Measurements from ENCODE around the gene ASB18. TPM values are rescaled to one million over a fixed set of nuclear protein-coding genes. Genes with fewer than 3 reads are reported as not detected.
A peak's percentile ranks its signal among the peaks of the same experiment; 100 is the strongest.

ASB18 gene
- total RNA-seq, 1 donor from 2014 or later, result not detected

DNA sequence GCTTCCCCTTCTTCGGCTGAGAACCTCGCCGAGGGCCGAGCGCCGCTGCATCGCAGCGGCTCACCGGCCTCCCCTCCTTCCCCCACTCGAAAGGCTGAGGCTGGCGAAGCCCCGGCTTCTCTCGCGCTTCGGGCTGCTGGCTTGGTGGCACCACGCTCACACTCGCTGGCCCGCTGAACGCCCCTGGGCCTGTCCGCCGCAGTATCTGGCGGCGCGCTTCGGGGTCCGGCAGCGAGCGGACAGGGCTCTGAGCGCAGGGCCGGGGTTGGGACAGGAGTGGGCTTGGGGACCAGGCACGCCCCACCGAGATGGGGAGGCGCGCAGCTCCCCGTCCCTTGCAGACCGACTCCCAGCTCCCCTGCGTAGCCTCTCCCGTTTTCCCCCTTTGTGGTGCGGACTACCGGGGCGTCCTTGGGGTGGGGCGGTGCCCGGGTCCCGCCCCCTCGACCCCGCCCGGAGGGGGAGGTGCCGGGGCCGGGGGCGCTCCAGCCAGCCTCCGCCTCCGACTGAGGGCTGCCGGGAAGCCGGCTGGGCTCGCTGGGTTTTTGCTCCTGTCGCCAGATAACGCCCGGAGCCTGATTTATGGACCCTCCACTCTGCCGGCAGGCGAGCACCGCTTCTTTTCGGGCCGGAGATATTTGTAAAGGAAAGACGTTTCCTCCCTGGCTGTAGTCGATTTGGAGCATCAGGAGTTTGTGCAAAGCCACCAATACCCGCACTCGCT lies 99.8 kb downstream of the ASB18 start:
- DNase-seq (ENCODE audit: low spot score), result peak; percentile 53

DNA sequence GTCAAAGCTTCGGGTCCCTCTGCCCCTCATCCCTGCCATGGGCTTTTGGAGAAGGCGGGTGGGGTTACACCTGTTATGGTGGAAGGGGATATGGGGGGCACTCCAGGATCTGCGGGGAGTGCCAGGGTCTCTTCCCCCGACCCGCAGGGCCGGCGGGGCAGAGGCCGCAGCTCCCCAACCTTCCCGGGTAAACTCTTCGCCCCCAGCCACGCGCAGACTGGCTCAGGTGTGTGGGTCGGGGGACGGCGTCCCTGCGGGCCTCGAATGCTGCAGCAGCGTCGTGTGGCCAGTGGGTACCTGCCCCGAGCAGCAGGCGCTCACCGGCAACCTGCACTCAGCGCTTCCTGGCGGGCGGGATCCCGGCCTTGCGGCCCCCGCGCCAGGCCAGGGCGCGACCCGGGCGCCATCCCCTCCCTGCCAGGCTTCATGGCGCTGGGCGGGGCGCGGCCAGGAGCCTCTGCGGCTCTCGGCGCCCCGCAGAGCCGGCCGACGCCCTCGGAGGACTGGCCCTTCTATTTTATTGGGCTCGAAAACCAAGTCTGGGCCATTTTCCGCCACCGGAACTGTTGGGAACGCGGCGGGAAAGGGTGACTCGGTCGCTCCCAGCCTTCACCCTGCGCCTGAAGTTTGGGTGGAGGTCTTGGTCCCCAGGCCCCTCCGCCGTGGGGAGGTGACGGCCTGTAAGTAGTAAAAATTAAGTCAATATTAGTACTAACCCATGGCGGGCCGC lies 100.6 kb downstream of the ASB18 start:
- DNase-seq (ENCODE audit: low spot score), result peak; percentile 81

DNA sequence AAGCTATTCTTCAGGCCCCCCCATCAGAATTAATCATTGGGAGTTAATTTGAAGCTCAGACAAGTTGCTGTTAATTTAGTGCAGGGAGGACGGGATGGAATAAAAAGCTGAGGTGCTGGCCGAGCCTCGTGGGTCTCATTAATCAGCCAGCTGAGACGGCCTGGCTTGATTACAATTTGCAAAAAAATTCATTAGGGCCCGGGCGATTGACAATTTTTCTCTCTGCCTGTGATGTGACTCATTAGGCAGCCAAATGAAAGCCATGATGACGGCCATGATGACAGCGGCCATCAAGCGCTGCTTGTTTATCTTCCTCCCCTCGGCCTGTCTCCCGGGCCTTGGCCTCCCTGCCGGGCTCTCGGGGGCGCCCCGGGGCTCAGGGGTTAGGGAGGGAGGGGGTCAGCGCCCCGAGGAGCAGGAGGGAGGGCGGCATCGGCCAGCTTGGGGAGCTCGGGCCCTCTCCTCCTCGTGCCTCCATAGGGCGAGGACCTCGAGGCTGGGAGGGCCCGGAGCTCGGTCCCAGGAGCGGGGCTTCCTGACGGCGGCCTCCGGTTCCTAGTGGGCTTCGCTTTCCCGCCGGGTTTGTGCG lies 101.2 kb downstream of the ASB18 start:
- no peak for DNase-seq (ENCODE audit: low spot score)

DNA sequence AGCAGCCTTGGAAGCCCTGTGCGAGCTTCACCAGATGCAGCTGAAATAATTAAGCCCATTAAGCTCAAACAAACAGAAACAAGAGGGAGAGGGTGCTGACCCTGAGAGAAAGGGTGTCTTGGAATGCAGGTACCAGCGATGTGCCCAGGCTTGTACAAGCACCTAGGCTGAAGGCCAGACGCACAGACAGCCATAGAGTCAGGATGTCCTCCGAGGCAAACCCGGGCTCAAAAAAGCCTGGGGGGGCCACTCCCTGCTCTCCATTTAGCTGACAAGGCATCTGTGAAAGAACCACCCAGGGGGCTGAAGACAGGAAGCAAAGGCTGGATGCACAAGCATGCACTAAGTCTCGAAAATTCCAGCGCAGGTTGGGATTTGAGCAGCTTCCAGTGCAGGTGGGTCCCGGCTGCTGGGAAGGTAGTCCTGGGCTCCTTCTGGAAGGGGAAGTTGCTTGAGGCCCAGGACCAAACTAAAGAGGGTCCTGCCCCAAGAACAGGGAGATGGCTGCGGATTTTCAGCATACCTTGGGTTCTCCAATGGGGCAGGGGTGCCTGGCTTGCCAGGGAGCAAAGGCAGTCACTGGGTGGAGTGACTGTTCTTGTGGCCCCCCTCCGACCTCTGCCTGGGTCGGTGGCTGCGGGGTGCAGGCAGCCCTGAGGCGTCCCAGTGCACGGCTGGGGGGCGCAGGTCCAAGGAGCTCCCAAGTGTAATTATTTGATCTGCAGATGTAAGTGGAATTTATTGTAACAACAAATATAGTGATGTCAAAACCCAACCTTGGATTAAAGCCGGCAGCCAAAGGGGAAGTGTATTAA lies 102.0 kb downstream of the ASB18 start:
- DNase-seq (ENCODE audit: low spot score), result peak; percentile 75

DNA sequence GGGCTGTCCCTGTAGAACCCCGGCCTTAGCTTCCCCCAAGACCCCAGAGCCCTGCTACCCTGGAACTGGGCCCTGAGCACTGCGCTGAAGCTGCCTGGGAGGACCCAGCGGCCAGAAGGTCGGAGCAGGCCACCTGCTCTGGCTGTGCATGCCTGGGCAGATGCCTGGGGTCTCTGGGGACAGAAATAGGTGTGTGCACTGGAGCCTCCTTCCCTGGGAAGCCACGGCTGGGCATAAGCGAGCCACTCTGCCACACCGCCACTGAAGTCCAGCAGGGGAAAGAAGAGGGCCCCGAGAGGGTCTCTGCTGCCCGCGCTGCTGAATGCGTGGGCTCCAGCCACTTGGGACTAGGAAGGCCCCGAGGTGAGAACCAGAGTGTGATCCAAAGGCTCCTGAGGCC lies 102.7 kb downstream of the ASB18 start:
- DNase-seq (ENCODE audit: low spot score), result no peak

DNA sequence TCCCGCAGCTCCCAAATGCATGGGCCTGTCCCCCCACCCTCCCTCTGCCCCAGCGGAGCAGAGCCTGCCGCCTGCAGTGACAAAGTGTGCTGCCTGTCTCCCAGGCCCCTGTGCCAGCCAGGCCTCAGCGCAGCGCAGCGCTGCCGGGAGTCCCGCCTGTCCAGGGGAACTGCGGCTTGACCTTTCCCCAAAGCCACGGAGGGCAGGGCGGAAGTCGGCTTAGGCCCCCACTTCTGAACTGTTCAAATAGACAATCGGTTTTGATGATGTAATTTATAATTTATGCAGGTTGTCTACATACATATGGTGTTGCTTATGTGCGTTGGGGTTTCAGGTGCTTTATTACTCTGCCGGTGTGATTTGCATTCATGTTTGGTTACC lies 103.1 kb downstream of the ASB18 start:
- DNase-seq (ENCODE audit: low spot score), result peak; percentile 76

DNA sequence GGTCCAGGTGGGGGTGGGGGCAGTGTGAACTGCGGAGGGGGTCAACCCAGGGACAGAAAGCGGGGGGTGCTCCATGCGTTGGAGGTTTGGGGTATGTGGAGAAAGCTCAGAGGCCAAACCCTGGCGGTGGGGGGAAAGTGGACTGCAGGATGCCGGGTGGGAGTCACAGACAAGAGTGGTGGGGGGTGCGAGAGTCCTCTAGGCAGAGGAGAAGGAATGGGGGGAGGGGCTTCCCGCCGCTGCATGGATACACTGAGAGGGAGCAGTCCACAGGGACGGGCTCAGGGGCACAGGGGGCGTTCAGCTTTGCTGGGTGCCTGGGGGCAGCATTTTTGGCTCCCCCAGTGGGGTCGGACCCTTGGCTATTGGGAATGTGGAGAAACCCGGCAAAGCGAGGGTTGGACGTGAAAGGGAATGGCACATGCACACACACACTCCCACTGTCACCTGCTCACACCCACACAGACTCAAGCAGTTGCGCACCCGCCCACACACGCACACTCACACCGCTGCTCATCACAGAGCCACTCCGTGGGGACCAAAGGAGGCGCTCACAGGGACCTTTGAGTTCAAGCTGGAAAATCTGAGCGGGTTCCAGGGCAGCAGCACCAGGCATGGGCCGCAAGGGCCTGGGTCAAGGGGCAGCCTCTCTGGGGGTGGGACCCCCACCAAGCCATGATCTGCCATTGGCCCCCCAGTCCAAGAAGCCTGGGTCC lies 103.7 kb downstream of the ASB18 start:
- peak; percentile 80 for DNase-seq (ENCODE audit: low spot score)

DNA sequence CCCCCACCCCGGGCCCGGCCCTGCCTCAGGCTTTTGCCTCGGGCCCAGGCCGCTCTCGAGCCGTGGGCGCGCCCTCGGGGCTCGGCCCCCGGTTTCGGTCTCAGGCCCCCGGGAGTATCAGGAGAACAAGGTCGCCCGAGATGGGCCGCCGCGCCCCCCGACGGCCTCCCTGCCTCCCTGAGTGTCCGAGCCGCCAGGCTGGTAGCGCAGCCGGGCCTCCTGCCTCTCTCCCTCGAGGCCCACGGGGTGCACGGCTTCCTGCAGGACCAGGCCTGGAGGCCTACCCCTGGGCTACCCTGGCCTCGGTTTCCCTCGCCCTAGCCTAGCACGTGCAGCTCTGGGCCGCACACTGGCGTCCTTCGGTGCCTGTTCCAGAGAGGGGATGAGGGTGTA lies 104.4 kb downstream of the ASB18 start:
- DNase-seq (ENCODE audit: low spot score), result peak; percentile 88

DNA sequence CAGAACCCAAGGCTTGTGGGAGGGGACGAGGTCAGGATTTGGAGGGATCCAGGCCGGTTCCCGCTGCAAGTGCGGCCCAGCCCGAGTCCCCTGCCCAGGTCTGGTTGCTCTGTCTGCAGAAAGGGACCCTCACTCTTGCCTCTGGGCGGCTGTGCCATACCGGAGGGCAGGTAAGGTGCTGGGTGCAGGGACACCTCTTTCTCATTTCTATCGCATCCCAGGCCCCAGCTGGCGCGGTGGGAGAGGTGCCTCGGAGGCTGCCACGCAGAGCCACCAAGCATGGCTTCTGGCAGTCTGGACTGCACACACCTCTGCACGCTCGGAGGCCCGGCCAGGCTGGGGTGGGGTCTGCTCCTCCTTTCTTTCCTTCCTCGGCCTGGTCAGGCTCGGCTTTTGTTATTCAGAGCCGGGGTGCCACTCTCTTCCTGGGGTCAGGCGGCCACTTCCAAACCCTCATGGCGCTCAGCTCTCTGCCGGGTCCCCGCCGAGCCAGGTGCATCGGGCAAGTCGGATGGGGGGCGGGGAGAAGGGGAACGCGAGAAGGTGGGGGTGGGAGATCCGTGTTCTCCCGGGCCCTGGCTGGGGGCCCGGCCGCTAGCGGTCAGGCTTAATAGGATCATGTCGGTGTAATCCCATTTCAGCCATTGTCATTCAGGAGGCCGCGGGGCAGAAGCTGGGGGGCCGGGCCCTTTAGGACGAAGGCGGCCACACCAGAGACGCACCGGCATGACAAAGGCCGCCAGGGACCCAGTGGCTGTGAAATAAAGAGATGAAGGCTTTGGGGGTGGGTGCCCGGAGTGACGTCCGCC lies 105.0 kb downstream of the ASB18 start:
- DNase-seq (ENCODE audit: low spot score), result no peak

DNA sequence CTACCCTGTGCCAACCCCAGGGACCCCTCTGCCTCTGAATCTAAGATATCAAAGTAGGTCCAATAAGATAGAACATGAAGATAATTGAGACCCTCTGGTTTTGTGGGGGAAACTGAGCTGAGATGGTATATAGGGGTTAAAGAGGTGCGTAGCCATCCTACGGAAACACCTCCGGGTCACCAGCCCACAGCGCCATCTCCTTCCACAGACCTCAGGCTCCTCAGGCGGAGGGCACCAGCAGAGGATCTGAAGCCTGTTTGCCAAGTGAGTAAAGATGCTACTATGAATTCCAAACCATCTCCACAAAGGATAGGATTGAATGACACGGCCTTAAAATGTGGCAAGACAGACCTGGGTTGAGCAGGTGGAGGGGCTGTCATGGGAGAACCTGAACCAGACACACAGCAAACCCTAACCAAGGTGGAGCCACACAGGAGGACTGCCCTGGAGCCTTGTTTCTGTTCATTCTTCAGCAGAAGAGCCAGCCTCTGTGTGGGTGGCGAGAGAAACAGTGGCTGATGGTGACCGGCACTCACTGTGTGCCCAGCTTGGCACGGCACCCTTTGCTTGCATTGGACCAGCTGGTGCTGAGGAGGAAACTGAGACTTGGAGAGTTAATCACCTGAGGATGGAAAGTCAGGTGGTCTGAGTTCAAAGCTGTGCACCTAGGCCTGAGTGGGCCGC lies 106.2 kb downstream of the ASB18 start:
- DNase-seq (ENCODE audit: low spot score), result peak; percentile 30

DNA sequence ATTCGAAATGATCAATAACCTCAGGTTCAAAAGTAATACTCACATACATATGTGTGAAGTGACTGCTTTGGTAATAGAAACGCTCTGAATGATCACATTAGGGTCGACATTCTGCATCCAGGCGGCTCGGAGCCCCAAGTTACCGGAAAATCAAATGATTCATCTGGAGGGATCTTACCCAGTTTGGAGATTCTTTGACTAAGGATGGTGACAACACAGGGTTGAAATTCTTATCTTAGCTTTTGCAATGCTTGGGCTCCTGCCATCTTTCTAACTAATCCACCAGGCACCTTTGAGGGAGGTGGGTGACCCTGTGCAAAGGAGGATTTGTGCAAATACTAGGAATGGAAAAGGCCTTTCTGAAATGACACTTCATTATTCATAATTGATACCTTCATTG lies 106.8 kb downstream of the ASB18 start:
- DNase-seq (ENCODE audit: low spot score), result peak; percentile 1

DNA sequence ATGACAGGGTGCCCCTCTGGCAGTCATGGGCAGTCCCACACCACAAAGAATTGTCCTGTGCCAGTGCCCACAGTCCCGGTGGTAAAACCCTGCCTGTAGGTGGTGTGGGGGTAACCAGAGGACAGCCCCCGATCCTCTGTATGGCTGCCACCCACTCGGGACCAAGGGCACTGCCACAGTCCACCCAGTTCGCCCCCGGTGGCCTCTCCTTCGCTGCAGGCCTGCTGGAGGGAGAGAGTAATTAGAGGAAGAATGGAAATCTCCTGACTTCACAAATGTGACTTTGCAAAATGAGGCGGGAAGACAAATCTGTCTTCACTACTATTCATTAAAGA lies 107.4 kb downstream of the ASB18 start:
- DNase-seq (ENCODE audit: low spot score), result no peak

DNA sequence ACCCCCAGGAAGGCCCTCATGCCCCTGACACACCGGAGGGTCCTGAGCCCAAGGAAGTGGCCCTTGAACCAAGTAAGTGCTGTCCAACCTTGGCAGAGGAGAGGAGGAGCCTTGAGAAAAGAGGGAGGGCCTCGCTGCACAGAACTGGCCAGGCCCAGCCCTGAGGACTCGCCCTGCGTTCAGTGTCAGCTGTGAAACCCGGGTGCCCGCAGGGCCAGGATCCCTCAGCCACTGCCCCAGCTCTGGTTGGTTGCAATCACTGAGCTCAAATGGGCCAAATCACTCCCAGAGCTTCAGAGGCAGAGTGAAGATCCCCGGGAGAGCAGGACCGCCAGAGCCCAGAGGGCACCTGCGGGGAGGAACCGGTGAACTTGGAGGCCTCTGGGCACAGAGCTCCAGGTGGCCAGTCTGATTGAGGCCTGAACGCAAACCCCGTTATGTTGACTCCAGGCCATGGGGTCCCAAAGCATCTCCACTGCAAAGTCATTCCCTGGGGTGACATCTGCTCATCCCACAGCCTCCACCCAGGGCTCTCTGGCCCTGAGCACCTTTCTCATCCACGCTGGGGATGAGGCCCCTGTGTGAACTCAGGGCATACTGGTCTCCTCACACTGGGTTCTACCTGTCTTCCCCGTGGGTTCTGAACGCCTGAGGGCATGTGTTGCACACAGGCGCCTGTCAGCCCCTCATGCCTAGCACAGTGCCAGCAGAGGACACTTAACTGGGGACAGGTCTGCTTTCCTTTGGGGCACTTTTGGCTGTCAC lies 107.9 kb downstream of the ASB18 start:
- no peak for DNase-seq (ENCODE audit: low spot score)

DNA sequence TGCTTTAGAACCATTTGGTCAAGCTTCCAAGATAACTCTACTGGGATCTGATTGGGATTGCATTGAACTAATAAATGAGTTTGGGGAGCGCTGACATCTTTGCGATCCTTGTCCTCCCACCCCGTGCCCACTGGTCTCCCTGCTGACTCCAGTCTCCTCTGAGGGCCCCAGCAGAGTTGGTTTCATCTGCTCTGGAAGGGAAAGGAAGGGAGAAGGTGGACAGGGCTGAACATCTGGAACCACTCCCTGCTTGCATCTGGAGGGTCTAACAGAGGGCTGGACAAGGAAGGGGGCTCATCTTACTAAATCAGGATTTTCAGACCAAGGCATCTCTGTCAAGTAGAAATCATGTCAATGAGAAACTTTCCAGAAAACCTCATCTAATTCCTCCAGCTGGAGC lies 108.8 kb downstream of the ASB18 start:
- DNase-seq (ENCODE audit: low spot score), result no peak

DNA sequence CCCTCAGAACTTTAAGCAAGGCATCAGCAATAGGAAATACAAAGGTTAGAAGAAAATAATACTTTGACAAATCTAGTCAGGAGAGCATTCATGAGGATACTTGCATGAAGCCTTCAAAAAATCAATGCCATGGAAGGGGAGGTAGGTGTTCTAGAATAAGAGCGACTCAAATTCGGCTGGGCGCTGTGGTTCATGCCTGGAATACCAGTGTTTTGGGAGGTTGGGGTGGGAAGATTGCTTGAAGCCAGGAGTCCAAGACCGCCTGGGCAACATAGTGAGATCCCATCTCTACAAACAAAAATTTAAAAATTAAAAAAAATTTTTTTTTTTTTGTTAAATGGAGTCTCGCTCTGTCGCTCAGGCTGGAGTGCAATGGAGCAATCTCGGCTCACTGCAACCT lies 117.8 kb downstream of the ASB18 start:
- DNase-seq (ENCODE audit: low spot score), result peak; percentile 64

DNA sequence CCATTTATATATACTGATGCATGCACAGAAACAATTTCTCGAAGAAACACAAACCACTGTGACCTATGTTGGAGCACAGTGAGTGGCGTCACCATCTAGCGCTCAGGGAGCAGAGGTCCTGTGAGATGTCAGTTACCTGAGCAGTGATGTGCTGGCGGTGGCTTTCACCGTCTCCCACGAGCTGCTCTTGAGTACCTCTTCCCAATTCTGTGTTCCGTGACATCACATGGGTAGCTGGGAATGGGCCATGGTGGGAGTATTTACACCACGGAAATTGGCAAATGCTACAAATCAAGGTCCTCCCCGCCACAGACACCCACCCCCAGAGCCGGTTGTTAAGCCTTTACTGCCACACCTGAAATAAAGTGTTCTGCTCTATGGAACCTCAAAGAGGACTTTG lies 120.4 kb downstream of the ASB18 start:
- DNase-seq (ENCODE audit: low spot score), result peak; percentile 67
